HUES64 (cell line): ENCODE results near the gene TAPT1.

ENCODE experiments used
- H3K27ac ChIP-seq: 2 replicates; pipeline ENCODE4 v1.7.0; 2013; ENCODE audit warnings: low read depth, low read length, inconsistent platforms
- H3K27me3 ChIP-seq: 2 replicates; pipeline ENCODE4 v1.6.1; 2013; ENCODE audit warnings: mild to moderate bottlenecking, low read length; ENCODE audit not compliant: insufficient read depth
- H3K36me3 ChIP-seq: 2 replicates; pipeline ENCODE4 v1.6.1; 2013; ENCODE audit warnings: mild to moderate bottlenecking, low read length; ENCODE audit not compliant: insufficient read depth
- H3K4me1 ChIP-seq: 2 replicates; pipeline ENCODE4 v1.6.1; 2013; ENCODE audit warnings: mild to moderate bottlenecking, low read length, moderate library complexity; ENCODE audit not compliant: insufficient read depth
- H3K4me3 ChIP-seq: 2 replicates; pipeline ENCODE4 v1.5.1; 2013; ENCODE audit warnings: mild to moderate bottlenecking, low read length, moderate library complexity
- H3K9ac ChIP-seq: 2 replicates; pipeline ENCODE4 v1.6.1; 2013; ENCODE audit warnings: mild to moderate bottlenecking, low read depth, low read length
- H3K9me3 ChIP-seq: 2 replicates; pipeline ENCODE4 v1.6.1; 2013; ENCODE audit warnings: low read depth, low read length; ENCODE audit not compliant: insufficient read depth
- WGBS: fragments of 150-250, 120-280 bp; methylation state at CpG from one replicate; pipeline ENCODE4 v1.1.7; 2013; ENCODE audit warnings: missing lambda C conversion rate; 5-methylcytosine and 5-hydroxymethylcytosine counted together

TAPT1 gene

GRCh38 chr4:16262188-16262587 is 35.9 kb upstream of the TAPT1 start:
- Histone ChIP-seq H3K36me3 (no peaks in the 10 kb centered on the region), H3K4me3 (no peak overlapping the region), H3K9ac (no peak overlapping the region), H3K9me3 (no peaks in the 10 kb centered on the region), H3K27ac (no peak overlapping the region), H3K27me3 (no peaks in the 10 kb centered on the region), H3K4me1 (no peaks in the 10 kb centered on the region)
- 100% methylated on average over 3 of the region's 4 CpGs for WGBS

- Histone ChIP-seq H3K36me3 (no peaks in the 10 kb centered on the region), H3K9me3 (no peaks in the 10 kb centered on the region), H3K27ac (no peak overlapping the region), H3K9ac (no peak overlapping the region), H3K4me1 (no peaks in the 10 kb centered on the region), H3K27me3 (no peaks in the 10 kb centered on the region), H3K4me3 (no peak overlapping the region)
- WGBS = 95% methylated on average over 3 of the region's 5 CpGs
These were observed 35.1 kb upstream of the TAPT1 start for GRCh38 chr4:16261313-16261878.

DNA sequence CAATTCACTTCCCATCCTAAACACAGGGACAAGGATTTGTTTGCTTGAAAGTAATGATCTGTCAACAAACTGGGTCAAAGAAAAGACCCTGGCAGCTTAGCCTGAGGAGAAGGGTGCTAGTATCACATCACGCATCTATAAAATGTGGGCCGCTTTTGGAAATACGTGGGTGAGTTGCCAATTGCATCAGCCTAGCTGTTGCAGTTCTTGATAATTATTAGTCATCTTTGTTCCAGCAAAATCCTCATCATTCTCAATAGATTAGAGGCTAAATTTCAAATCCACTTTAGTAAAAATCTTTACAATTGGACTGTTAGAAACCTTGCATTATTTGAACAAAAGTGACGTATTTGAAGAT is 33.6 kb upstream of the TAPT1 start:
- Histone ChIP-seq H3K36me3 (no peaks in the 10 kb centered on the region), H3K9me3 (no peaks in the 10 kb centered on the region), H3K27me3 (no peaks in the 10 kb centered on the region), H3K4me1 (no peaks in the 10 kb centered on the region), H3K27ac (no peak overlapping the region), H3K9ac (no peak overlapping the region), H3K4me3 (no peak overlapping the region)
- over 99% methylated on average over 3 of the region's 4 CpGs for WGBS

GRCh38 chr4:16259241-16259888 is 33.1 kb upstream of the TAPT1 start:
- H3K9me3 ChIP-seq = no peaks in the 10 kb centered on the region
- H3K36me3 ChIP-seq = no peaks in the 10 kb centered on the region
- H3K27me3 ChIP-seq = no peaks in the 10 kb centered on the region
- 84% methylated on average over 1 of the region's 1 CpG for WGBS
- H3K4me1 ChIP-seq = no peaks in the 10 kb centered on the region
- H3K9ac ChIP-seq = no peak overlapping the region
- H3K4me3 ChIP-seq = no peak overlapping the region
- no peak overlapping the region for H3K27ac ChIP-seq

DNA sequence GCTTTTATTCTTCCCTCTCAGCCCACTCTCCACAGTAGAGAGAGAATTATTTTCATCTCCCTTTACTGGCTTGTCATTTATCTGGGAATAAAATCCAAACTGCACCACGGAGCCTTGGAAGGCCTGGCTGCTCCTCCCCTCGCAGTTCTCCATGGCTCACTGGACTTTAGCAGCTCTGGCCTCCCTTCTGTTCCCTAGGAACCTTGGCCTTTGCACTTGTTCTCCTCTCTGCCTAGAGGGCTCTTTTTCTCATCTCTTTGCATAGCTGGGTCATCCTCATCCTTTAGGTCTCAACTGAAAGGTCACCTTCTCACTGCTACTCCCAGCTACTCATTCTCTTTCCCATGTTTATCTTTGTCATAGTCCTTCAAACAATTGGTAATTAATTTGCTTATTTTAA is 31.3 kb upstream of the TAPT1 start:
- no peaks in the 10 kb centered on the region for H3K27me3 ChIP-seq
- H3K9ac ChIP-seq = no peak overlapping the region
- H3K9me3 ChIP-seq = no peaks in the 10 kb centered on the region
- no peaks in the 10 kb centered on the region for H3K4me1 ChIP-seq
- H3K27ac ChIP-seq = no peak overlapping the region
- H3K4me3 ChIP-seq = no peak overlapping the region
- H3K36me3 ChIP-seq = no peaks in the 10 kb centered on the region
- 90% methylated on average over 2 of the region's 2 CpGs for WGBS

DNA sequence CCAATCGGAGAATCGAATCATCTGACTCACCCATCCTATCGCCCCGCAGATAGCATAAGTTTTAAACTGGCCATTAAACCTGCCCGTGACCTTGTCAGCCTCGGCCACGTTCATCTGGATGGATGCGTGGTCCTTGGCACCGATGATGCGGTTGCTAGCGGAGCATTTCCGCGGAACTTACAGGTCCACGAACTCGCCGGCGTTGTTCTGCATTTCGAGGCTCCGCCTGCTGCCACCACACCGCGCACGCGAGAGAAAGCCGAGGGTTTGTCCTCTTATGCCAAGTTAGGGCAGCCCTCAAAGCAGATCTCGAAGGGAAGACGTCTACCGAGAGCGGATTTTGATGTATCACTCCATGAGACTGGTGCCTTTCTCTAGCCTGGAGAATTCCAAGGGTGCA is 30.1 kb upstream of the TAPT1 start:
- WGBS = 97% methylated on average over 28 of the region's 28 CpGs
- Histone ChIP-seq H3K36me3 (no peaks in the 10 kb centered on the region), H3K4me3 (no peak overlapping the region), H3K9me3 (no peaks in the 10 kb centered on the region), H3K4me1 (no peaks in the 10 kb centered on the region), H3K9ac (no peak overlapping the region), H3K27ac (no peak overlapping the region), H3K27me3 (no peaks in the 10 kb centered on the region)

DNA sequence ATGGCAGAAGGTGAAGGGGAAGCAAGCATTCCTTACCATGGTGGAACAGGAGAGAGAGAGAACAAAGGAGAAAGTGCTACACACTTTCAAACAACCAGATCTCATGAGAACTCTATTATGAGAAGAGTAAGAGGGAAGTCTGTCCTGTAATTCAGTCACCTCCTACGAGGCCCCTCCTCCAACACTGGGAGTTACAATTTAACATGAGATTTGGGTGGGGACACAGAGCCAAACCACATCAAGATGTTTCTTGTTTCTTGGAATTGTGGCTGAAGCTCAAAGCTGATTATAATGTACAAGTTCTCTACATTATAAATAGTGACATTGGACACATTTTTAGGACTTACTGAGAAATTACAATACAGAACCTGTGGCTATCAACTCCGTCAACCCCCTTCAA is 29.5 kb upstream of the TAPT1 start:
- no peaks in the 10 kb centered on the region for H3K9me3 ChIP-seq
- no peak overlapping the region for H3K27ac ChIP-seq
- H3K36me3 ChIP-seq = no peaks in the 10 kb centered on the region
- WGBS = no CpG with 5 or more reads among the region's 2 CpGs
- H3K27me3 ChIP-seq = no peaks in the 10 kb centered on the region
- H3K4me3 ChIP-seq = no peak overlapping the region
- no peak overlapping the region for H3K9ac ChIP-seq
- no peaks in the 10 kb centered on the region; the same call in 1 of the 2 replicates for H3K4me1 ChIP-seq

GRCh38 chr4:16253127-16253960 is 27.1 kb upstream of the TAPT1 start:
- H3K27ac ChIP-seq = no peak overlapping the region
- H3K36me3 ChIP-seq = no peaks in the 10 kb centered on the region
- no peaks in the 10 kb centered on the region for H3K27me3 ChIP-seq
- H3K9ac ChIP-seq = no peak overlapping the region
- 83% methylated on average over 2 of the region's 2 CpGs for WGBS
- no peaks in the 10 kb centered on the region; the same call in 1 of the 2 replicates for H3K4me1 ChIP-seq
- no peaks in the 10 kb centered on the region for H3K9me3 ChIP-seq
- no peak overlapping the region for H3K4me3 ChIP-seq

DNA sequence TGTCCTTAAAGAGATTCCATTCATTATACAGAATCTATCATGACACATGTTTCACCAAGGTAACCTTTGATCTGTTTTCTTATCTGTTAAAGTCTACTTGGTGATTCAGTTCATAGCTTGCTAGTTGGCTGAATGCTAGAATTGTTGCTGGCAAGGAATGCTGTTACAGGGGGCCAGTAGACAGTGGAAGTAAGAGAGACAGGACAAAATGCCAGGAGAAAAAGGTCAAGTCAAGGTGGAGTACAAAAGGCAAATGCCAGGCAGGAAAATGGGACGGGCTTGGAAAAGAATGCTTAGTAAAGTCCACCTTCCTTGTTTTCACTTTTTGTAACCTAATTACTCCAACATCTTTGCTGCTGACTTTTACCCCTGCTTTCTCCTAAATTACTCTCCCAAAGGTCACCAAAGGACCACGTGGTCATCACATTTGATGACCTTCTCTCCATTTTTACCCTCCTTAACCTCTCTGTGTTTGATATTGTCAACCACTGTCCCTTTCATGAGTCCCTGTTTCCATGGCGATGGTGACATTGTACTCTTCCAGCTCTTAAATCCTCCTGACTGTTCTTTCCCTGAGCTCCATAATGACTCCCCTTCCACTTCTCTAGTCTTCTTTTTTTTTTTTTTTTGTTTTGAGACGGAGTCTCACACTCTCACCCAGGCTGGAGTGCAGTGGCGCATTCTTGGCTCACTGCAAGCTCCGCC is 24.5 kb upstream of the TAPT1 start:
- H3K27ac ChIP-seq = no peak overlapping the region

GRCh38 chr4:16248605-16249004 is 22.3 kb upstream of the TAPT1 start:
- H3K4me1 ChIP-seq = no peaks in the 10 kb centered on the region; the same call in 1 of the 2 replicates
- H3K27ac ChIP-seq = no peak overlapping the region
- H3K9me3 ChIP-seq = no peaks in the 10 kb centered on the region
- H3K9ac ChIP-seq = no peak overlapping the region
- WGBS = 90% methylated on average over 2 of the region's 2 CpGs
- H3K36me3 ChIP-seq = no peaks in the 10 kb centered on the region
- H3K4me3 ChIP-seq = no peak overlapping the region
- no peaks in the 10 kb centered on the region for H3K27me3 ChIP-seq

More for the DNA sequence above, 24.5 kb upstream of the TAPT1 start:
- Histone ChIP-seq H3K4me1 (no peaks in the 10 kb centered on the region; the same call in 1 of the 2 replicates), H3K36me3 (no peaks in the 10 kb centered on the region), H3K27me3 (no peaks in the 10 kb centered on the region), H3K4me3 (no peak overlapping the region), H3K9me3 (no peaks in the 10 kb centered on the region), H3K9ac (no peak overlapping the region)
- WGBS = 94% methylated on average over 6 of the region's 6 CpGs

- Histone ChIP-seq H3K36me3 (peaks cover 3% of the 10 kb centered on the region; the same call in 1 of the 2 replicates), H3K9me3 (no peaks in the 10 kb centered on the region), H3K27me3 (no peaks in the 10 kb centered on the region), H3K9ac (no peak overlapping the region), H3K27ac (no peak overlapping the region), H3K4me1 (no peaks in the 10 kb centered on the region), H3K4me3 (no peak overlapping the region)
- 88% methylated on average over 1 of the region's 1 CpG for WGBS
These were observed 19.0 kb upstream of the TAPT1 start for GRCh38 chr4:16245241-16245640.
